Breast epithelium (tissue), 4 donors: Measurements from ENCODE around the gene ALDH1L1. TPM values are rescaled to one million over a fixed set of nuclear protein-coding genes. Genes with fewer than 3 reads are reported as not detected.

Experiments
- DNase-seq, 2 donors: peaks; one replicate each; pipeline ENCODE4 v3.0.0-alpha.2; 2019; ENCODE audit warnings: low spot score in 2 of 2
- H3K27ac ChIP-seq, 2 donors: fragments of 200-600 bp; sonication (generic) in 1 of 2; one replicate each; pipeline ENCODE4 v1.5.1; 2016 to 2019; ENCODE audit warnings: mild to moderate bottlenecking in 1 of 2
- H3K27me3 ChIP-seq, 2 donors: fragments of 200-600 bp; sonication (generic) in 1 of 2; one replicate each; pipeline versions ENCODE4 v1.5.1 to v1.6.0; 2017 to 2019; ENCODE audit warnings: control low read depth in 1 of 2, mild to moderate bottlenecking in 1 of 2
- H3K36me3 ChIP-seq: fragments of 200-600 bp; one replicate; pipeline ENCODE4 v1.5.1; 2019
- H3K4me1 ChIP-seq, 2 donors: fragments of 200-600 bp; sonication (generic); one replicate each; pipeline ENCODE4 v1.5.1; 2016 to 2019; ENCODE audit warnings: control low read depth in 1 of 2
- H3K4me3 ChIP-seq, 3 donors: fragments of 200-600 bp; sonication (generic); 1 replicate in 2 of 3; 2 replicates in 1 of 3; pipeline ENCODE4 v1.5.1; 2016 to 2019; ENCODE audit warnings: mild to moderate bottlenecking in 3 of 3, moderate library complexity in 2 of 3
- H3K9me3 ChIP-seq, 2 donors: fragments of 200-600 bp; sonication (generic) in 1 of 2; one replicate each; pipeline ENCODE4 v1.5.1; 2016 to 2019; ENCODE audit warnings: control low read depth in 1 of 2
- CTCF ChIP-seq, 3 donors: fragments of 450-650 bp; IDR thresholded peaks; one replicate each; pipeline ENCODE4 v1.5.1; 2016 to 2017; ENCODE audit warnings: antibody characterized with exemption in 3 of 3, mild to moderate bottlenecking in 3 of 3, moderate library complexity in 3 of 3
- POLR2A ChIP-seq: fragments of 450-650 bp; IDR thresholded peaks from one replicate; pipeline ENCODE4 v1.6.1; 2016; ENCODE audit warnings: antibody characterized with exemption, mild to moderate bottlenecking, moderate library complexity
- POLR2AphosphoS5 ChIP-seq, 3 donors: sonication (generic); formaldehyde crosslinking; IDR thresholded peaks; one replicate each; pipeline ENCODE4 v1.6.1; 2017; ENCODE audit warnings: antibody characterized with exemption in 3 of 3
- intact Hi-C: fragments of 100-400 bp; cut with DNase I; formaldehyde crosslinking; loops from one replicate; pipeline ENCODE4 v1.15.1; 2023; ENCODE audit warnings: low total_unique reads
- total RNA-seq, 3 donors: library from RNA; depleted of rRNA; stranded (reverse); fragments of >200 nt; gene quantifications; one replicate each; pipeline ENCODE4 v1.1.0, GENCODE V29; 2016

ALDH1L1 gene
- total RNA-seq, 3 donors from 2014 or later = 10.8 to 88.3 (median 29.0) TPM

GRCh38 chr3:126080970-126081369, 99.4 kb downstream of the ALDH1L1 start:
- Histone ChIP-seq H3K27me3 (no peaks in the 10 kb centered on the region), H3K9me3 (no peaks in the 10 kb centered on the region), H3K27ac (no peak overlapping the region), H3K36me3 (no peaks in the 10 kb centered on the region), H3K4me1 (peaks cover 0 to 5% of the 10 kb centered on the region in 2 donors), H3K4me3 (no peak overlapping the region)
- intact Hi-C loops = no loop called here
- no peak for TF ChIP-seq POLR2AphosphoS5 (IDR thresholded peaks at IDR 0.05)
- TF ChIP-seq CTCF (IDR thresholded peaks at IDR 0.05) = no peak
- TF ChIP-seq POLR2A = no peak
- DNase-seq = no peak

GRCh38 chr3:126078866-126079265, 101.5 kb downstream of the ALDH1L1 start:
- H3K27me3 ChIP-seq = no peaks in the 10 kb centered on the region
- TF ChIP-seq POLR2A (no peak), CTCF (IDR thresholded peaks at IDR 0.05) (no peak), POLR2AphosphoS5 (IDR thresholded peaks at IDR 0.05) (no peak)
- no peaks in the 10 kb centered on the region for H3K9me3 ChIP-seq
- intact Hi-C loops = no loop called here
- no peaks in the 10 kb centered on the region for H3K36me3 ChIP-seq
- no peak overlapping the region for H3K4me3 ChIP-seq
- peaks cover 0 to 5% of the 10 kb centered on the region in 2 donors for H3K4me1 ChIP-seq
- no peak for DNase-seq
- no peak overlapping the region for H3K27ac ChIP-seq

GRCh38 chr3:126077754-126078153, 102.6 kb downstream of the ALDH1L1 start:
- DNase-seq = no peak
- intact Hi-C loops = no loop called here
- no peak overlapping the region for H3K27ac ChIP-seq
- H3K4me1 ChIP-seq = peaks cover 0 to 5% of the 10 kb centered on the region in 2 donors
- H3K27me3 ChIP-seq = no peaks in the 10 kb centered on the region
- H3K4me3 ChIP-seq = no peak overlapping the region
- no peaks in the 10 kb centered on the region for H3K36me3 ChIP-seq
- TF ChIP-seq CTCF (IDR thresholded peaks at IDR 0.05) = no peak
- TF ChIP-seq POLR2AphosphoS5 (IDR thresholded peaks at IDR 0.05) = no peak
- no peak for TF ChIP-seq POLR2A
- H3K9me3 ChIP-seq = peaks cover 0 to 3% of the 10 kb centered on the region in 2 donors

GRCh38 chr3:126076140-126076539, 104.2 kb downstream of the ALDH1L1 start:
- no peak overlapping the region for H3K4me3 ChIP-seq
- peaks cover 0 to 4% of the 10 kb centered on the region in 2 donors for H3K9me3 ChIP-seq
- no peaks in the 10 kb centered on the region for H3K36me3 ChIP-seq
- no peak for DNase-seq
- no peak overlapping the region for H3K27ac ChIP-seq
- intact Hi-C loops = no loop called here
- TF ChIP-seq CTCF (IDR thresholded peaks at IDR 0.05) (no peak), POLR2A (no peak), POLR2AphosphoS5 (IDR thresholded peaks at IDR 0.05) (no peak)
- H3K27me3 ChIP-seq = no peaks in the 10 kb centered on the region
- H3K4me1 ChIP-seq = no peaks in the 10 kb centered on the region

- Histone ChIP-seq H3K36me3 (no peaks in the 10 kb centered on the region), H3K27ac (no peak overlapping the region), H3K4me3 (no peak overlapping the region), H3K9me3 (peaks cover 0 to 4% of the 10 kb centered on the region in 2 donors), H3K27me3 (no peaks in the 10 kb centered on the region), H3K4me1 (no peaks in the 10 kb centered on the region)
- no peak for DNase-seq
- intact Hi-C loops = no loop called here
- TF ChIP-seq POLR2AphosphoS5 (IDR thresholded peaks at IDR 0.05) (no peak), POLR2A (no peak), CTCF (IDR thresholded peaks at IDR 0.05) (no peak)
Measured at GRCh38 chr3:126070146-126070545, 110.2 kb downstream of the ALDH1L1 start.
